GM12864 (cell line): ENCODE results near the gene HRH3.

Experiments
- DNase-seq: peaks from one replicate; pipeline ENCODE4 v3.0.0-alpha.2; 2011; ENCODE audit warnings: low read depth
- H3K4me3 ChIP-seq: 2 replicates; pipeline ENCODE4 v1.5.1; 2011; ENCODE audit warnings: mild to moderate bottlenecking, low read depth, low read length, control low read depth
- TF ChIP-seq, protein P1 (sequence below): IDR thresholded peaks from 2 replicates; pipeline ENCODE4 v1.5.1; 2011; ENCODE audit warnings: low read depth, mild to moderate bottlenecking, moderate library complexity, low read length, control low read depth, inconsistent platforms; ENCODE audit errors: missing control alignments

Gene HRH3

DNA sequence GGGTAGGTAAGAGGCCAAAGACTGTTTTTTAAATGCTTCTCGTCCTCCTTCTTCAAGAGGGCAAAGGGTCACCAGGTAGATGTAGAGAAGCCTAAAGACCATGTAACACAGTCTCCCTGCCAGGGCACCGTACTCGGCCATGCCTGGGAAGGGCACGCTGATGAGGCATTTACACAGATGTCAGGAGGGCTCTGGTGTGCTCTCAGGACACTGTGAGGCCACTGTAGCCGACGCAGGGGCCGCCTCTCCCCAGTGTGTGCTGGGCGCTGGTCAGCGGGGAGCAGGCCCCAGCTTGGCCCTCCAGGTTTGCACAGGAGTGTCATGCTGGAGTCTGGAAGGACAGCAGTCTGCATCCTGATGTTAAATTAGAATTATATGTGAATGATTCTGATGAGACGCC, 44.4 kb downstream of the HRH3 start:
- TF ChIP-seq, protein P1, sequence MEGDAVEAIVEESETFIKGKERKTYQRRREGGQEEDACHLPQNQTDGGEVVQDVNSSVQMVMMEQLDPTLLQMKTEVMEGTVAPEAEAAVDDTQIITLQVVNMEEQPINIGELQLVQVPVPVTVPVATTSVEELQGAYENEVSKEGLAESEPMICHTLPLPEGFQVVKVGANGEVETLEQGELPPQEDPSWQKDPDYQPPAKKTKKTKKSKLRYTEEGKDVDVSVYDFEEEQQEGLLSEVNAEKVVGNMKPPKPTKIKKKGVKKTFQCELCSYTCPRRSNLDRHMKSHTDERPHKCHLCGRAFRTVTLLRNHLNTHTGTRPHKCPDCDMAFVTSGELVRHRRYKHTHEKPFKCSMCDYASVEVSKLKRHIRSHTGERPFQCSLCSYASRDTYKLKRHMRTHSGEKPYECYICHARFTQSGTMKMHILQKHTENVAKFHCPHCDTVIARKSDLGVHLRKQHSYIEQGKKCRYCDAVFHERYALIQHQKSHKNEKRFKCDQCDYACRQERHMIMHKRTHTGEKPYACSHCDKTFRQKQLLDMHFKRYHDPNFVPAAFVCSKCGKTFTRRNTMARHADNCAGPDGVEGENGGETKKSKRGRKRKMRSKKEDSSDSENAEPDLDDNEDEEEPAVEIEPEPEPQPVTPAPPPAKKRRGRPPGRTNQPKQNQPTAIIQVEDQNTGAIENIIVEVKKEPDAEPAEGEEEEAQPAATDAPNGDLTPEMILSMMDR, result no peak
- DNase-seq, result no peak
- no peak overlapping the region for H3K4me3 ChIP-seq

DNA sequence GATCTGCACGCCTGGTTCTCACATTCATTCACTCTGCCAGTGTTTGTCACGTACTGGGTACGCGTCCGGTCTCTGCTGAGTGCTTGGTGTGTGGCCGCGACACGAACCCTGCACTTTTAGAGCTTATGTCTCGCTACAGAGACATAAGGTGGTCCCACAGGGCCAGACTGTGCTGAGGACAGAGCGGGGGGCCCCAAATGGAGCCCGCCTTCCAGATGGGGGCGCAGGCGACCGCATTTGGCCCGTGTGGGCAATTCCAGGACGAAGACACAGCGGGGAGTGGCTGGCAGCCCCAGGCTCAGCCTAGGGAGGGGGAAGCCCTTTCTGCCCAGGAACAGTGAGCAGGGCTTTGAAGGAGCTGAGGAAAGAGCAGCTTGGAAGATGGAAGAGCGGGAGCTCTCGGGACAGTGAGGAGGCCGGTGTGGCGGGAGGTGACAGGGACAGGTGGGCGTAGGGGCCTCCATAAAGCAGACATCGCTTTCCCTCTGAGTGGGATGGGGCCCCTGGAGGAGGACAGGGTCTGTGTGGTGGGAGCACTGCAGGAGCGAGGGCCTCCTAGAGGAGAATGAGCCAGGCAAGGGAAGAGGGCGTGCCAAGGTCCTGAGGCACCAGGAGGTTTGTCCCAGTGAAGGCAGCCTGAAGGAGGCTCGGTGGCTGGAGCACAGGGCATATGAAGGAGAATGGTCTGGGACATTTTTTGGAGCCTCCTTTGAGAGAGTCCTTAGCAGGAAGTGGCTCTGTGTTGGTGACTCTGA, 45.0 kb downstream of the HRH3 start:
- DNase-seq, result no peak
- TF ChIP-seq, protein P1, result no peak
- no peak overlapping the region for H3K4me3 ChIP-seq

DNA sequence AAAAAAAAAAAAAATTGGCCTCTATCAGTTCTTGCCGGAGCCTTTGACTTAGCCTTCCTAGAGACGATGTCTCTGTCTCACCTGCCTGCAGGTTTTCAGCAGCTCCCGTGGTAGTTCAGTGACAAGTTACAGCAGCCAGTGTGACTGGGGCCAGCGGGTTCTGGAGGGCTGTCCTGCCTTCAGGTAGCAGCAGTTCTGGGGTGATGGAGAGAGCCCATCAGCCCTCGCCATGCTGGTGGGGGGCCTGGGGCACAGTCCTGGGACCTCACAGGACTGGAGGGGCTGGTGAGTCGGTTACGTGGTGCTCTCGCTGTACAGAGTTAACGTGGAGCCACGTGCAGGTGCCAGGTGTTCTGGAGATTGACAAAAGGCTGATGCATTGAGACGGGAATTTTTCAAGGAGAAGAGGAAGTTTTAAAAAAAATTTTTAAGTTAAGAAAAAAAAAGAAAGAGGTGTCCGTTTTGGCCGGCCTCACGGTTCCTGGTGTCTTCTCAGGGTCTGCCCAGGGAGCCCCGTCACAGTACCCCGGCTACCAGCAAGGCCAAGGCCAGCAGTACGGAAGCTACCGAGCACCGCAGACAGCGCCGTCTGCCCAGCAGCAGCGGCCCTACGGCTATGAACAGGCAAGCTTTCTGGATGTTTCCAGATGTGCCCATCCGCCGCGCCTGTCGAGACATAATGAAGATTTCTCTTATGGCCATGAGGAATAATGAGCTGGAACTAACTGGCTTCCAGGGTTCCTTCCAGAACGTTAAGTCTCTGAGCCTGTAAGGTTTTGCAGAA, 45.9 kb downstream of the HRH3 start:
- H3K4me3 ChIP-seq, result no peak overlapping the region
- TF ChIP-seq, protein P1, result no peak
- no peak for DNase-seq

DNA sequence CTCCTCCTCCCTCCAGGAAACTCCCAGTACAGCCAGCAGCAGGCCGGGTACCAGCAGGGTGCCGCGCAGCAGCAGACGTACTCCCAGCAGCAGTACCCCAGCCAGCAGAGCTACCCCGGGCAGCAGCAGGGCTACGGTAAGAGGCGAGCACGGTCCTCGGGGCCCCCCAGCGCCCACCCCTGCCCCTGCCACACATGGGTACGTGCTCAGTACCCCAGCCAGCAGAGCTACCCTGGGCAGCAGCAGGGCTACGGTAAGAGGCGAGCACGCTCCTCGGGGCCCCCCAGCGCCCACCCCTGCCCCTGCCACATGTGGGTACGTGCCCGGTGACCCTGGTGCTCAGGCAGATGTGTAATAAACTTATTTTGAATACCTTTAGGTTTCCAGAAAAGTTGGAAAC, 47.4 kb downstream of the HRH3 start:
- TF ChIP-seq, protein P1, result no peak
- H3K4me3 ChIP-seq, result no peak overlapping the region
- no peak for DNase-seq

DNA sequence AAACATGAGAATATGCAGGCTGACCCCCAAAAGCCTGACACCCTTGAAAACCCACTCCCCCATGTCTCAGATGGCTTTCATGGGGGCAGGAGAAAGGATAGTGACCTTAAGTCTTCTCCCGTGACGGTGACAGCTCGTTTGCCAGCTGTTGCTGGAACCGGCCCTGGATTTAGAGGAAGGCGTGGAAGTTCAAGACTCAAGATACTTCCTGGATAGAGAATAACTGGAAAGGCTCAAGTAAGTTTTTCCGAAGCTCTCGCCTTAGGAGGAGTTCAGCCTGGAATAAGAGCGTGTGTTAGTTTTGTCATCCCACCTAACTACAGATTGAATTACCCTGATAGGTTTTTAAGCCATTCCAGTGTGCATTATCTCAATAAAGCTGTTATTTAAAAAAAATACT, 48.8 kb downstream of the HRH3 start:
- no peak overlapping the region for H3K4me3 ChIP-seq
- TF ChIP-seq, protein P1, result no peak
- DNase-seq, result no peak

DNA sequence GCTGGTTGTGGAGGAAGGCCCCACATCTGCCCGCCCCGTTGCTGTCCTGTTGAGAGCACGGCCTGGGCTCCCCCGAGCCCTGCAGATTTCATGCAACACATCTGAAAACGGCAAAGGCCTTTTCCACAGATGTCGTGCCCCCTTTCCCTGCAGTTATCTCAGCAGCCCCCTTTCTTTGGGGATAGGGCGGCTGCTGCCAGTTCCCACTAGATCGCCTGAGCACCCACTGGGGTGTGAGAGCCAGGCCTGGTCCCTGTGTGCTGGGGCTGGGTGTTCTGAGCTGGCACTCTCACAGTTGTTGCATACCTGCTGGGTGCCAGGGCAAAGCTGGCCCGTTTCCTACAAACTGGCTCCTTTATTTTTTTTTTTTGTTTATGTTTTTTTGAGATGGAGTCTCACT, 49.5 kb downstream of the HRH3 start:
- no peak for DNase-seq
- no peak overlapping the region for H3K4me3 ChIP-seq
- TF ChIP-seq, protein P1, result no peak
